Measurements from ENCODE around the gene KMT2E. TPM values are rescaled to one million over a fixed set of nuclear protein-coding genes. Genes with fewer than 3 reads are reported as not detected.

KMT2E gene
- total and polyA plus RNA-seq, 3 donors from 2014 or later, result 21.1 to 133 (median 96.6) TPM

DNA sequence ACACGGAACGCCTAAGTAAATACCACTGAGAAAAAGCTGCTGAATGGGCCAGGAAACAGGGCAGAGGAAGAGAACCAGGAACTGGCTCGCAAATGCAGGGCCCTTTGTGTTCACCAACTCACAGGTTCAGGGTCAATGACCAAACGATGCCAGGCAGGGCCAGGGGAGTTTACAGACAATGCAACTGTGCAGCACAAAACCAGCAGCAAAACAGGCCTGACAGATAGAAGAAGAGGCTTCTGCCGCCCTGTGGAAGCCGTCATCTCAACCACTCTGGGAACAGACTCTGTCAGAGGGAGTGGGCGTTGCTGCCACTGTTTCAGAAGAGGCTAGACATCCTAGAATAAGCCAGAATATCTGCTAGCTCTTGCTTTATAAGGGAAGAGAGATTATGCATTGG is 117.9 kb downstream of the KMT2E start:
- Histone ChIP-seq H3K27me3 (no peaks in the 10 kb centered on the region), H3K4me3 (no peak overlapping the region), H3K9me3 (no peaks in the 10 kb centered on the region), H3K27ac (no peak overlapping the region), H3K36me3 (ENCODE audit: low read depth, missing control alignments) (no peaks in the 10 kb centered on the region), H3K4me1 (no peaks in the 10 kb centered on the region)
- WGBS, 2 donors, result 76 to 81% methylated on average over 7 of the region's 7 CpGs
- intact Hi-C loops (cut with DNase I; ENCODE audit: low total_unique reads), result no loop called here
- TF ChIP-seq CTCF (IDR thresholded peaks at IDR 0.05) (no peak), POLR2A (IDR thresholded peaks at IDR 0.05) (no peak)
- DNase-seq, result no peak

DNA sequence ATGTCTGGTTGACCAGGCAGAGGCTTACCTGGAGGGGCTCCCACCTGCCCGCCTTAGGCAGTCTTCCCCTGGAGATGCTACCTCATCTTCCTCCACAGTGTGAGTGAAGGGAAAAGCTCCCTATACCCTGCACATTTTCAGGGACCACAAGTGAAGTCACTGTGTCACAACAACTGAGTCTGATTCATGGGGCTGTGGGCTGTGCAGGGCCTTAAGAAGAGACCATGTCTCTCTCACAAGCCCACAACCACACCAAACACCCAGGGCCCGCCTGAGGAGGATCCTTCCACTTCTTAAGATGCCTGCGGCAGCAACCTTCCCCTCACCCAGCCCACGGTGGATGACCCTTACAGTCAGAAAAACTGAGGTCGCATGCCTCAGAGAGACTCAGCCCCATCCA is 118.3 kb downstream of the KMT2E start:
- intact Hi-C loops (cut with DNase I; ENCODE audit: low total_unique reads), result no loop called here
- no peaks in the 10 kb centered on the region for H3K27me3 ChIP-seq
- H3K4me3 ChIP-seq, result no peak overlapping the region
- no peaks in the 10 kb centered on the region for H3K36me3 ChIP-seq (ENCODE audit: low read depth, missing control alignments)
- no peak for DNase-seq
- no peak overlapping the region for H3K27ac ChIP-seq
- WGBS, 2 donors, result 92 to 94% methylated on average over 4 to 5 of the region's 5 CpGs
- no peaks in the 10 kb centered on the region for H3K9me3 ChIP-seq
- TF ChIP-seq POLR2A (IDR thresholded peaks at IDR 0.05) (no peak), CTCF (IDR thresholded peaks at IDR 0.05) (no peak)
- peaks cover 4% of the 10 kb centered on the region for H3K4me1 ChIP-seq

- Histone ChIP-seq H3K27ac (no peak overlapping the region), H3K27me3 (no peaks in the 10 kb centered on the region), H3K9me3 (no peaks in the 10 kb centered on the region), H3K36me3 (ENCODE audit: low read depth, missing control alignments) (no peaks in the 10 kb centered on the region), H3K4me3 (no peak overlapping the region), H3K4me1 (peaks cover 8% of the 10 kb centered on the region)
- intact Hi-C loops (cut with DNase I; ENCODE audit: low total_unique reads), result no loop called here
- no peak for DNase-seq
- 93% methylated on average over 10 of the region's 10 CpGs for WGBS, 2 donors
- no peak for TF ChIP-seq CTCF (IDR thresholded peaks at IDR 0.05)
- TF ChIP-seq POLR2A (IDR thresholded peaks at IDR 0.05), result no peak
These were observed 118.8 kb downstream of the KMT2E start for GRCh38 chr7:105132835-105133234.

DNA sequence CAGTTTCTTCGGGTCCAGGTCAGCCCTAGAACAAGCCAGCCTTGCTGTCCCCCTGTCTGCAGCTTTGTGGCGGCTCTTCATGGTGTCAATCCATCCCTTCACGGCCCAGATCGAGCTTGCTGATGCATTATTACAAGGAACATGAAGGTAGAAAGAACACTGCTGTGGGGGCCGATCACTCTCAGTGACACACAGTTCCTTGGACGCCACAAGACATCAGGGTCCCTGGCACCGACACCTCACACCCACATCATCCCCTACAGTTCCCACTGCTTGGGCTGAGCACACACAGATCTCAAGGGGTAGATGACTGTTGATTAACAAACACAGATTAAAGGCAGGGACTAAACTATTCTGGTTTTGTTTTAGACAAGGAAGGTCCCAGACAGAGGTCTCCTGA is 119.4 kb downstream of the KMT2E start:
- no peak for DNase-seq
- intact Hi-C loops (cut with DNase I; ENCODE audit: low total_unique reads), result no loop called here
- H3K4me1 ChIP-seq, result peaks cover 8% of the 10 kb centered on the region
- H3K27ac ChIP-seq, result no peak overlapping the region
- no peaks in the 10 kb centered on the region for H3K27me3 ChIP-seq
- WGBS, 2 donors, result 67 to 81% methylated on average over 7 of the region's 7 CpGs
- no peaks in the 10 kb centered on the region for H3K36me3 ChIP-seq (ENCODE audit: low read depth, missing control alignments)
- H3K4me3 ChIP-seq, result no peak overlapping the region
- TF ChIP-seq POLR2A (IDR thresholded peaks at IDR 0.05), result no peak
- no peak for TF ChIP-seq CTCF (IDR thresholded peaks at IDR 0.05)
- no peaks in the 10 kb centered on the region for H3K9me3 ChIP-seq

DNA sequence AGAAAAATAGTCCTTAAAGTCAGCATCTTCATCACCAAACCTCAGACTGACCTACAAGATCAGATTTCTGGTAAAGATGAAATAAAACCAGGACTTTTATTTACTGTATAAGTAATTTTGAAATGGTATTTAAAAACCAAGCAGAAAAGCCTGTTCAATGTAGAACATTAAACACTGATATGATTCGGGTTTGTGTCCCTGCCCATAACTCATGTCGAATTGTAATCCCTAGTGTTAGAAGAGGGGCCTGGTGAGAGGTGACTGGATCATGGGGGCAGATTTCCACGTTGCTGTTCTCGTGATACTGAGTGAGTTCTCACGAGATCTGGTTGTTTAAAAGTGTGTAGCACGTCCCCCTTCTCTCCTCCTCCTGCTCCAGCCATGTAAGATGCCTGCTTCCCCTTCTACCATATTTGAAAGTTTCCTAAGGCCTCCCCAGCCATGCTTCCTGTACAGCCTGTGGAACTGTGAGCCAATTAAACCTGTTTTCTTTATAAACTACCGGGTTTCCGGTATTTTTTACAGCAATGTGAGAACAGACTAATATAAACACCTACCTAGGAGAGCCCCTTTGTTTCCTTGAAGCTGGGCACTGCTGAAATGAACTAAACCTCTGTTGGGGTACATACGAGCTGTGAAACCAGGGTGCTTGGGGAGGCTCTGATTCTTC is 120.1 kb downstream of the KMT2E start:
- Histone ChIP-seq H3K27me3 (no peaks in the 10 kb centered on the region), H3K27ac (no peak overlapping the region), H3K36me3 (ENCODE audit: low read depth, missing control alignments) (no peaks in the 10 kb centered on the region), H3K9me3 (no peaks in the 10 kb centered on the region), H3K4me3 (no peak overlapping the region), H3K4me1 (peaks cover 8% of the 10 kb centered on the region)
- WGBS, 2 donors, result 84 to 85% methylated on average over 9 of the region's 9 CpGs
- intact Hi-C loops (cut with DNase I; ENCODE audit: low total_unique reads), result no loop called here
- no peak for DNase-seq
- TF ChIP-seq POLR2A (IDR thresholded peaks at IDR 0.05) (no peak), CTCF (IDR thresholded peaks at IDR 0.05) (no peak)

Measured in testis (tissue), 3 donors.